Stimulated activated naive CD8-positive, alpha-beta T cell treated with anti-CD3 and anti-CD28 coated beads, Interleukin-15, Interleukin-2, amounts not matched to agents 100 U/mL and 50 U/mL, for 24 hours (primary cell): ENCODE data around the gene CARD14.
A peak's percentile ranks its signal among the peaks of the same experiment; 100 is the strongest.

Source experiments
- ATAC-seq: fragments of 150-1000 bp; cut with Tn5 transposase; one replicate; pipeline ENCODE4 v1.10.0; 2021
- DNase-seq: peaks from one replicate; pipeline ENCODE4 v3.0.0; 2021

Gene CARD14

DNA sequence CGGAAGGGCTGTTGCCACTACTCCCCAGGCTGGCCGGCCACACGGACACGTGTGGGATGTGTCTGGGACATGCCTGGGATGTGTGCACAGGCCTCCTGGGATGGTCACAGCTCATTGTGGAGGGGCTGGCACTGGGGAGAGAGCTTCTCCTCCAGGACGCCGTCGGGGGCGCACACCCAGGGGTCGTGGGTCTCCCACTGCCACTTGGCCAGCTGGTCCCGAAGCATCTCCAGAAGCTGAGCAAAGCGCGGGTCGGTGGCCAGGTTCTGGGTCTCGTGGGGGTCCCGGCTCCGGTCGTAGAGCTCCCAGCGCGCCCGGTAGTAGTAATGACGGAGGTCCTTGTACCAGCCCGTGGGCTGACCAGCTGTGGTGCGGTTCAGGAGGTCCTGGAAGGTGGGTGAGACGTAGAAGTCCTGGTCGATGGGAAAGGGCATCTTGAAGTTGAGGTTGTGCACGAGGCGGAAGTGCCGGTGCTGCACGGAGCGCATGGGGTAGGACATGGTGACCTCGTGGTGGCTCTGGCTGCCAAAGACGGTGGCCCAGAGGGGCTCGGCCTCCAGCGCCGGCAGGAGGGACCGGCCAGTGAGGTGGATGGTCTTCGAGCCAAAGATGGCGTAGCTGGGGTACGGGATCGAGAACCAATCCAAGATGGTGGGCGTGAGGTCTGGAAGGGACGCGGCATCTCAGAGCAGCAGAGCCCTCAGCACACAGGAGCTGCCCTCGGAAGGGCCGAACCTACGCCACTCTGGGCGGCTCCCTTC, 40.7 kb downstream of the CARD14 start:
- DNase-seq, result no peak

DNA sequence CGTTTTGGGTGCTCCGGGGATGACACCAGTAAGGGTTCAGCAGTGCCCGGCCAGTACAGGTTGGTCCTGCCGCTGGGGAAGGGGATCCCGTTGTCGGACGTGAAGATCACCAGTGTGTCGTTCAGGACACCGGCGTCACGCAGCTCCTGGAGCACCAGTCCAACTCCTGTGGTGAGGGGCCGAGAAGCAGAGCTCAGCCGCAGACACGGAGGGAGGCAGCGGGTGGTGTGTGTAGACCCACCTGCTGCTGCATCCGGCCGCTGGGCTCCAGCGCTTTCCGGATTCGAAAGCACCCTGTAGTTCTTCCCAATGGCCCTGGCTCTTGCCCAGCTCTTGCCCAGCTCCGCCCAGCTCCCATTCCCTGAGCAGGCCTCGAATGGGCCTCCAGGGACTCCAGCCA, 42.3 kb downstream of the CARD14 start:
- DNase-seq (no peak), ATAC-seq (no peak)

More for the DNA sequence above, 40.7 kb downstream of the CARD14 start:
- ATAC-seq, result no peak

DNA sequence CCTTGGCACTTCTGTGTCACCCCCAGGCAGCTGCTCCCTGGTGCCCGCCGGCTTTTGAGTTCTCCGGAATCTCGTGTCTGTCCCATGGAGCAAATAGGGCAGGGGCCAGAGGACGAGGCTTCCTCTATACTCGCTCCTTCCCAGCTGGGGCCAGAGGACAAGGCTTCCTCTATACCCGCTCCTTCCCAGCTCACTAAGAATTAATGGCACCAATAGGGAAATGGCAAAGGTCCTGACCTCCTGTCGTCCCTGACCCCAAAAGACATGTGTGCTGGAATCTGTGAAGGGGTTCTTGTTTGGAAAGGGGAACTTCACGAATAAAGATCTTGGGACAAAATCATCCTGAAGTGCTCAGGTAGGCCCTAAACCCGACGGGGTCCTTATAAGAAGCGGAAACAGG, 42.7 kb downstream of the CARD14 start:
- no peak for ATAC-seq
- DNase-seq, result no peak

DNA sequence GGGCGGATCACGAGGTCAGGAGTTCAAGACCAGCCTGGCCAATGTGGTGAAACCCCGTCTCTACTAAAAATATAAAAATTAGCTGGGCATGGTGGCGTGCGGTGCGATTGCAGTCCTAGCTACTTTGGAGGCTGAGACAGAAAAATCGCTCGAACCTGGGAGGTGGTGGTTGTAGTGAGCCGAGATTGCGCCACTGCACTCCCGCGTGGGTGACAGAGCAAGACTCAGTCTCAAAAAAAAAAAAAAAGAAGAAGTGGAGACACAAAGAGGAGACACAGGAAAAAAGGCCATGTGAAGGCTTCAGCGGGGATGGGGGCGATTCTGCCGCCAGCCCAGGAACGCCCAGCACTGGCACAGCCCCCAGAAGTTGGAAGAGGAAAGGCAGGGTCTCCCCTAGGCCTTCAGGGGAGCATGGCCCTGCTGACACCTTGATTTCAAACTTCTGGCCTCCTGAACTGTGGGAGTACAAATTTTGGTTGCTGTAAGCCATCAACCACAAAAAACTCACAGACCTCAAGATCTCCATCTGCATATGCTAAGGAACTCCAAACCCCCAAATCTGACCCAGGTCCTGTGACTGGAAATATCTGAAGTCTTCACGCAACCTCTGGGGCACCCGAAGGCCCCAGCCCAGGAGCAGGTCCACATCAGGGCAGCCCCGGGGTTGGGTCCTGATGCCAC, 43.3 kb downstream of the CARD14 start:
- ATAC-seq (no peak), DNase-seq (no peak)

DNA sequence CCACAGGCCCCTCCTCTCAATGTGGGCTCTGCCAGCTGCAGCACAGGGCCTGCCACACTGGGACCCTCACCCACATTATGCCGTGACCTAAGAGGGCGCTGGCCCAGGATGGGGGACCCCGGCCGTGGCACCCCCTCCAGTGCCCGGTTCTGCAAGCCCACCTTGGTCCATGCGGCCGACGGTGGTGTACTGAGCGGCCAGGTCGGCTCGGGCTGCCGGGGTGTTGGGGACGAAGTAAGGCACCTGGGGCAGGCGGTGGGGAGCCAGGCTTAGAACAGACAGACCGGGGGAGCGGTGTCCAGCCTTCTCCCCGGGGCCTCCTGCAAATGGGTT, 43.8 kb downstream of the CARD14 start:
- no peak for DNase-seq
- ATAC-seq, result no peak

DNA sequence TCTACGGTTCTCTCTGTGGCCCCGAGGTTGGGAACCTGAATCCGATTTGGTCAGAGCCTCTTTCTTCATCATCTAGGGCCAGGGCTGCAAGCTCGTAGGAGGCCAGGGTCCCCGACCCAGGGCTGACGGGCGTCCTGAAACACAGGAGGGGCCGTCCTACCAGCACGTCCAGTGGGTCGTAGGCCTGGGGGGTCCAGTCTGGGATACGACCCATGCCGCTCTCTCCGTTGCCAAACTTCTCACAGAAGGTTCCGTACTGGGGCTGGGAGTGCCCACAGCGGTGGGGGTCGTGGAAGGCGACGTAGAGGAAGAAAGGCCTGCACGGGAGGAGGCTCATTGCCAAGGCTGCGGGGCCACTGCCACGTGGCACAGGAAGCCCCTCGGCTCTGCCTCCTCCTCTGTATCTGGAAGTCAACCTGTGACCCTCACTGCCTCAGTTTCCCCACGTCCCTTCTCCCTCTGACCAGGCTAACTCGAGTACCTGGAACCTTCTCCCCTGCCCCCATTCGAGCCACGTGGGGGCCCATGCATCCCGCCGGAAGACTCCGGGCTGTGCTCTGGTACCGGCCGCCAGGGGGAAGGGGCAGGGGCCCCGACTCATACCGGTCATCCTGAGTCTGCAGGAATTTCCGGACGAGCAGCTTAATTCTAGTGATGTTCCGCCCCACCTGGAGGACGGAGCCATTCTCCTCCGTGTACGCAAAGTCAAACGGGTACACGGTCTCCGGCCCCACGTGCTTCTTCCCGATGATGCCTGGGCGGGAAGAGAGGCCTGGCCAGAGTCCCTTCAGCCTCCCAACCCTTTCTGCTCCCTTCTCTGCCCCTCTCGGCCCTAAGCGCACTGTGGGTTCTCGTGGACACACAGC, 44.4 kb downstream of the CARD14 start:
- DNase-seq (no peak), ATAC-seq (no peak)

DNA sequence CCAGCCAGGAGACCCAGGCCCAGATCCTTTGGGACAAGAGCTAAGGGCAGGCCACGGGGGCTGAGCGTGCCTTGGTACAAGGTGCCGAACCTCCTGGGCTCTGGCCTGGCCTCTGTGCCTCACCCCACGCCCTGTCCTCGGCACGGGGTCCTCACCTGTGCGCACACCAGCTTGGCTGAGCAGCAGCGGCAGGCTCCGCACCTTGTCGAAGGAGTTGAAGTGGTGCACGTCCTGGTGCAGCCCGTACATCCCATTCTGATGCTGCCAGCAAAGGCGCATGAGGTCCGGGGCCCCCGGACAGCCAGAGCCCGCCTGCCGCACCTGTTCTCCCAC, 45.0 kb downstream of the CARD14 start:
- no peak for DNase-seq
- ATAC-seq, result no peak

DNA sequence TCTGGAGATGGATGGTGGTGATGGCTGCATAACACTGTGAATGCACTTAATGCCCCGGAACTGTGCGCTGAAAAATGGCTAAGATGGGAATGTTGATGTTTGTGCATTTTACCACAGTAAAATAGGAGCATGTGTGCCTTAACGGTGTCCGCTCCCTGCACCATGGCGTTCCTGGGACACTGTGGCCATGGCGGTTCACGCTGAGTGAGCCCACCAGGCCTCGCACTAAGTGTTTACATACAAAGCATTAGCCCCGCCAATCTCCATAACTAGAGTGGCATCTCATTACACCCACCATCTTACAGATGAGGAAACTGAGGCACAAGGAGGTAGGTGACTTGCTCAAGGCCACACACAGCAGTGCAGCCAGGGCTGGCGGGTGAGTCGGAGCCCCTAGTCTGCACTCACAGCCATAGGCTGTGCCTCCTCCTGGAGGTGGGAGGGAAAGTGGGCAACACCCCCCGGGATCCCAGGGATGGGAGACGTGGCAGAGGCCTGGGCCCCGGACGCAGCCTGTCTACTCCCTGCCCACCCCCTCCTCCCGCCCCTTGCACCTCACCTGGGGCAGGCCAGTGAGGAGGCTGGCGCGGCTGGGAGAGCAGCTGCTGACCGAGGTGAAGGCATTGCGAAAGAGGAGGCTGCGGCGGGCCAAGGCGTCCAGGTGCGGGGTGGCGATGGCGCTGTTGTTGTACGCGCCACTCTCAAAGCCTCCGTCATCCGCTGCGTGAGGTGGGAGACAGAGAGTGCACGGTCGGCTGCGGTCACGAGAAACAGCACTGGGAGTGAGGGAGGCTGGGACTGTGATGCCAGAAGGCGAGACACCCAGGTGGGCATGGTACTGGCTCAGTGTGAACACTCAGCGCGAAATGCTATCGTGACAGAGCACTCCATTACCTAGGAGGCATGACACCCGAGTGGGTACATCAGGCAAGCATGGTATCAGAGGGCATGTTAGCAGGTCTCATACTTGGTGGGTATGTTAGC, 46.9 kb downstream of the CARD14 start:
- ATAC-seq (no peak), DNase-seq (no peak)

DNA sequence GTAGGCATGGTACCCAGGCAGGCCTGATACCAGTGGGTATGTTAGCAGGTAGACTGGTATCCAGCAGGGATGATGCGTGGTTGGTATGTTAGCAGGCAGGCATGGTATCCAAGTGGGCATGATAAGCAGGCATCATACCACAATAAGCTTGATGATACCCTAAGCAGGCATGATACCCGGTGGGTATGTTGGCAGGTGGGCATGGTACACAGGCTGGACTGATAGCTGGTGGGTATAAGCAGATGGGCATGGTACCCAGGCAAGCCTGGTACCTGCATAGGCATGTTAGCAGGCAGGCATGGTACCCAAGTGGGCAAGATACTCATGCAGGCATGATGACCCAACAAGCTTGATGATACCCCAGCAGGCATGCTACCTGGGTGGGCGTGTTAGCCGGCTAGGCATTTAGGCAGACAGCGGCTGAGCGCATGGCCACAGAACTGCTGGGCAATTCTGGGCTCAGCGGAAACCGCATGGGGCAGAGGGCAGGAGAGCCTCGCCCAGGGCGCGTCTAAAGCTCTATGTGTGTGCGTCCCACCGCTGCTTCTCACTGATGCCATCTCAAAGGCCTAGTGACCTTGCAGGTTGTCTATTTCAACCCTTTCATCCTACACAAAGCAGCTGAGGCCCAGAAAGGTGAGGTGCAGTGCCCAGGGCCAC, 48.0 kb downstream of the CARD14 start:
- ATAC-seq (no peak), DNase-seq (no peak)

DNA sequence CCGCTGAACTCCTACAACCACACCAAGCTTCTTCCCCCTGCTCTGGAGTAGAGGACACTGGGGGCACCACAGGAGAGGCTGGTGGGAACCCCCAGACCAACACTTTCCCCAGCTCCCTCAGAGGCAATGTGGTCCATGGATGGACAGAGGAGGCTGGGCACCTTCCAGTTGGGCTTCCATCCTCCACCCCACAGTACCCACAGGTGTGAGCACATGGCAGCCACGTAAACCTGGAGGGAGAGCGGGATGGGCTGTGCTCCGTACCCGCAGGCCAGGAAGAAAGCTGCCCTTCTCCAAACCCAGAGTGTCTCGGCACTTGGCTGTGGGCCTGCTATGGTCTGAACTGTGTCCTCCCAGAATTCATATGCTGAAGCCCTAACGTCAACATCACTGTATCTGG, 48.6 kb downstream of the CARD14 start:
- ATAC-seq (no peak), DNase-seq (no peak)

DNA sequence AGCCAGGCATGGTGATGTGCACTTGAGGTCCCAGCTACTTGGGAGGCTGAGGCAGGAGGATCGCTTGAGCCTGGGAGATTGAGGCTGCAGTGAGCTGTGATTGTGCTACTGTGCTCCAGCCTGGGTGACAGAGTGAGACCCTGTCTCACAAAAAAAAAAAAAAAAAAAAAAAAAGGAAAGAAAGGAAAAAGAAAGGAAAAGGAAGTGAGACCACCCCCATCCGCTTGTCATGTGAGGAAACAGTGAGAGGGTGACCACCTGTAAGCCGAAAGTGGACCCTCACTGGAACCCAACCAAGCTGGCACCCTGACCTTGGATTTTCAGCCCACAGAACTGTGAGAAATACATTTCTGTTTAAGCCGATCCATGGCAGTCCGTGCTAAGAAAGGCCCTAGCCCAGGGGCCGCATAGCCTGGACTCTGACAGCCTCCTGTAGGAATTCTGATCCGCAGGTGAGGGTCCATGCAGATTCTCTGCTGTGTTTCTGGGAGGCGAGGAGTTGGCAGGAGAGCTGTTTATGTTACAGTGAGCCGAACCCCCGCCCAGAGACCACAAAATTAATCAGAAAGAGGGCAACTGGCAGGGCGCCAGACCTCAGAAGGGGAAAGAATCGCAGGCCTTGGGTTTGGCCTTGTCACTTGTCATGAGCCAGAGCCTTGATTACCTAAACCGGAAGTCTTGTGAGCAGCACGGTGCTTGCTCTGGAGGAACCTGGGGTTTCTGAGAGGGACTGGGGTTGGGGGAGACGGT, 49.4 kb downstream of the CARD14 start:
- peak; percentile 90 for ATAC-seq
- peak; percentile 94 for DNase-seq

DNA sequence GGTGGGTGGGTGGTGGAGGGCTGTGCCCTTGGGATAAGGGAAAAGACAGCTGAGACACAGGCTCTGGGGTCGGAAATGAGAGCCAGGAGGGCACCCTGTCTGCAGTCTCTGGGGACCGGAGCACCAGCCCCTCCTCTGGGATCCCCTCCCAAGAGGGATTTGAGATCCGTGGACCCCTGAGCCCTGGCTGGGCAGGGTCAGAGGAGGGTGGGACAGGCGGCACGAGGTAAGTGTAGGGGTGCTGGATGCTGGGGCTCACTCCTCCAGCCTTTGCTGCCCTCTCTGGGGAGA, 49.9 kb downstream of the CARD14 start:
- ATAC-seq (peak; percentile 12), DNase-seq (no peak)

DNA sequence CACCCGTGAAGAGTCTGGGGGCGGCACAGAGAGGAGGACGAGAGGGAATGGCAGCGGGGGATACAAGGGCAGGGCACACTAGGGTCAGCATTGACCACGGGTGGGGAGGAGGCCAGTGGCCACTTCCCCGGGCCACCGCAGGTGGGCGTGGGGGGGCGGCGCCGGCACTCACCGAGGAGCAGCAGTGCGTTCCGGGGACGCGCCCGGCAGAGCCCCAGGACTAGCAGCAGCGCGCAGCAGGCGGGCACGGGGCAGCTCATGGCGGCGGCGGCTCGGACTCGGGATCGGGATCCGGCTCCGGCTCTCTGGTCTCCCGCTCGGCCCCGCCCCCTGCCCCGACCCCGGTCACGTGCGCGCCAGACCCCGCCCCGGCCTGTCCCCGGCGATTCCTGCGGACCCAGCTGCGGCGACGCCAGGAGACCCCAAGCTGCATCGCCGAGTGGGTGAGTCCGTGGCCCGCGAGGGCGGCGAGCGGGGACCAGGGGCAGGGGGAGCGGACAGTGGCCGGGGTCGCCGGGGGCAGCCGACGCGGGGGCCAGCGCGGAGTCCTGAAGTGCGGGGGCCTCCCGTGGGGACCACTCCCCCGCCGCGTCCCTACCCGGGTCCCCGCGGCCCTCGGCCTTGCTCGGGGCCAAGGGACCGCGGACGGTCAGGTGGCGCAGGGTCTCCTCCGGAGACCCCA, 50.4 kb downstream of the CARD14 start, which contains the start of the genes SGSH and SLC26A11:
Gene SGSH (minus strand): TSS at position 280 of the 682 bp plus-strand sequence. CDS start 20 bp downstream, at position 260.
Gene SLC26A11 (plus strand): TSS at position 374 of the 682 bp plus-strand sequence. CDS start 1,134 bp downstream, outside the sequence.
- DNase-seq (peak; percentile 79), ATAC-seq (peak; percentile 34)

DNA sequence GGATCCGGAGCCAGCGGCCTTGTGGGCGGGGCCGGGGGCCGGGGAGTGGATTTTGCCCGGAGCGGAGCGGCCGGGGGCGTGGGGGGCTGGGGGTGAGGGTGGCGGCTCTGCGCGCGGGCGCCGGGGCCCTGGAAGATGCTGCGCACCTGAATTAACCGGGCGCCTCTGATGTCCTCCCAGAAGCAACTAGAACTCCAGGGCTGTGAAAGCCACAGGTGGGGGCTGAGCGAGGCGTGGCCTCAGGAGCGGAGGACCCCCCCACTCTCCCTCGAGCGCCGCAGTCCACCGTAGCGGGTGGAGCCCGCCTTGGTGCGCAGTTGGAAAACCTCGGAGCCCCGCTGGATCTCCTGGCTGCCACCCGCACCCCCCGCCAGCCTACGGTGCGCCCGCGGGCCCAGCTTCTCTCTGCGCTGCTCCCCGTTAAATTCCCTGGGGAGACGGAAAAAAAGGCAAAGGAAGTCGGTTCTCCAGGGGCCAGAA, 50.9 kb downstream of the CARD14 start:
- ATAC-seq (no peak), DNase-seq (no peak)

DNA sequence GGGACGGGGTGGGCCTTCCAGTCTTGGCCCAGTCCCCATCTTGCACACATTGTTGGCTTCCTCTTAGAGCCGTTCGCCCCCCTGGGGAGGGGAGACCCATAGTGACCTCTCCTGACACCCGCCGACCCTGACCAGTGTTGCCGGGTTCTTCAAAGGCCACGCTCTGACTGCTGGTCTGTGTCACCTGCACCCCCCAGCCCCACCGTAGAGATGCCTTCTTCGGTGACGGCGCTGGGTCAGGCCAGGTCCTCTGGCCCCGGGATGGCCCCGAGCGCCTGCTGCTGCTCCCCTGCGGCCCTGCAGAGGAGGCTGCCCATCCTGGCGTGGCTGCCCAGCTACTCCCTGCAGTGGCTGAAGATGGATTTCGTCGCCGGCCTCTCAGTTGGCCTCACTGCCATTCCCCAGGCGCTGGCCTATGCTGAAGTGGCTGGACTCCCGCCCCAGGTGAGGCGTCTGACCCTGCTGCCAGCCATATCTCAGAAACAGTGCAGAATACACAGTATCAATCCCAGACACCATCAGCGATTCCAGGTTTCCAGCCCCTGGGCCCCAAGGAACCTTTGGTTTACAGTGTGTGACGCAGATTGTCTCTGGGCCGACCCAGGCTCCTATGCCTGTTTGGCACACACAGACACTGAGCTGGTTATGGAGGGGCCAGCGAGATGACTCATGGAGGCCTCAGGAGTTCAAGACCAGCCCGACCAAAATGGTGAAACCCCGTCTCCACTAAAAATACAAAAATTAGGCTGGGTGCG, 51.7 kb downstream of the CARD14 start:
- no peak for ATAC-seq
- DNase-seq, result no peak

DNA sequence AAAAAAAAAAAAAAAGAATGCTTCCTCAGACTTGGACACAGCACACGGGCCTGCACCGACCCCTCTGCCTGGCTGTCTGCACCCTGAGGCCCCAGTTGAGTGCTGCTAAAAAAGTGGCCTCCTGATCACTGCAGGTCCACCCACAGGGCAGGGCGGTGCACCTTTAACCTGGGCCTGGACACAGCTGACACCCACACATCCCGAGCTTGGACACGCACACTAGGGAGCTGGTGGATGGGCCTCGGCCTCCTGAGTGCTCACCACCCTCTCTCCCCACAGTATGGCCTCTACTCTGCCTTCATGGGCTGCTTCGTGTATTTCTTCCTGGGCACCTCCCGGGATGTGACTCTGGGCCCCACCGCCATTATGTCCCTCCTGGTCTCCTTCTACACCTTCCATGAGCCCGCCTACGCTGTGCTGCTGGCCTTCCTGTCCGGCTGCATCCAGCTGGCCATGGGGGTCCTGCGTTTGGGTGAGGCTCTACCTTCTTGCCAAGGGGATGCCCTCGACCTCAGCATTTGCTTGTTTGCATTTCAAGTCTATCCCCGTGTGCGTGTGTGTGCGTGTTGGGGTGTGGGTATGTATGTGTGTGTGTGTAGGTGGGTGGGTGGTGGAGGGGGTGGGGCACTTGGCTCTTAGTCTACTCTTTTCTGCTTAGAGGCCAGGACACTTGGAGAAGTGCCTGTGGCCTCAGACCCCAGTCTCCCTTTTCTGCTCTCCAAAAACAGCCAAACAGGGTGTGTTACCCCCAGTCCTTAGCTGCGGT, 52.7 kb downstream of the CARD14 start:
- ATAC-seq (no peak), DNase-seq (no peak)

DNA sequence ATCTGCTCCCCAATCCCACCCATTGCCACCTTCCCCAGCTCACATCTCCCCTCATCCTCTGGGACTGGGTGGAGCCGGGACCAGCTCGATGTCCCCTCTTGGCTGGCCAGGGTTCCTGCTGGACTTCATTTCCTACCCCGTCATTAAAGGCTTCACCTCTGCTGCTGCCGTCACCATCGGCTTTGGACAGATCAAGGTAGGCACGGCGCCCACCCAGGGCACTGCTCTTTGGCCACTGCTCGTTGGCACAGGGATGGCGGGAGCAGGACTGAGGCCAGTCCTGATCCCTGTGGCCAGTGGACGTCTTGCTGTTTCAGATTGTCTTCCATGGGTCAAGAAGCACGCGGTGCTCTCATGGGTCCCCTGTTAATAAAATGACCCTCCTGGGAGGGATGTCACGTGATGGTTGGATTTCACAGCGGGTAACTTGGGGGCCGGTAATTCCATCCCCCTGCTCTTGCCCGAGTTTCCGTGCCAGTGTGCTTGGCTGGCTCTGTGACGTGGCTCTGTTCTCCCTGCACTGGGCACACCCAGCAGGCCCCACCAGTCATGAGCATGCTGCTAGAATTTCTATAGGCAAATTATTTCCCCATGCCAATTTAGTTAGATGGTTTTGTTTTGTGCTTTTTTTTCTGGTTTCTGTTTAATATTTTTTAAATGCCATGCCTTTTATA, 53.4 kb downstream of the CARD14 start:
- DNase-seq, result no peak
- ATAC-seq, result no peak
